T-helper 1 cell treated with Interleukin-12 subunit alpha and Interleukin-12 subunit beta and Interleukin-4 antibody, amounts not matched to agents 30 ng/mL and 1 ng/mL, for 36 hours (primary cell): ENCODE results near the gene HAUS8. TPM values are rescaled to one million over a fixed set of nuclear protein-coding genes. Genes with fewer than 3 reads are reported as not detected.
"Not testable (repeated sequence)": the region's sequence is repeated elsewhere in the genome, so short reads cannot be mapped to it uniquely, and the experiment has no call there.

Source experiments
- intact Hi-C: fragments of 100-400 bp; cut with micrococcal nuclease; formaldehyde crosslinking; loops from one replicate; pipeline ENCODE4 v1.15.1; 2024
- total RNA-seq: library from RNA; stranded (reverse); gene quantifications from 2 replicates; pipeline ENCODE4 v1.2.3, GENCODE V29; 2022

The HAUS8 gene
- total RNA-seq, 1 donor from 2014 or later, result 22.8 TPM

- intact Hi-C loops, result no loop called here
Observed at GRCh38 chr19:17037184-17037583, 38.1 kb downstream of the HAUS8 start.

DNA sequence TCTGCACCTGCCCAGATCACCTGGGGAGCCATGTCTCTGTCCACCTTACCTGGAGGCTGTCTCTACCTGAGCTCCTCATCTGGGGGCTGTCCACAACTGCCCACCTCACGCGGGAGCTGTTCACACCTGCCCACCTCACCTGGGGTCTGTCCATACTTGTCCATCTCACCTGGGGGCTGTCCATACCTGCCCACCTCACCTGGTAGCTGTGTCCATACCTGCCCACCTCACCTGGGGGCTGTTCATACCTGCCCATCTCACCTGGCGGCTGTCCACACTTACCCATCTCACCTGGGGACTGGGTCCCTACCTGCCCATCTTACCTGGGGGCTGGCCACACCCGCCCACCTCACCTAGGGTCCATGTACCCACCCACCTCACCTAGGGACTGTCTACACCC is 38.6 kb downstream of the HAUS8 start:
- intact Hi-C loops, result no loop called here

GRCh38 chr19:17035842-17036424 is 39.3 kb downstream of the HAUS8 start:
- intact Hi-C loops, result no loop called here

GRCh38 chr19:17031741-17032140 is 43.5 kb downstream of the HAUS8 start:
- intact Hi-C loops, result no loop called here

DNA sequence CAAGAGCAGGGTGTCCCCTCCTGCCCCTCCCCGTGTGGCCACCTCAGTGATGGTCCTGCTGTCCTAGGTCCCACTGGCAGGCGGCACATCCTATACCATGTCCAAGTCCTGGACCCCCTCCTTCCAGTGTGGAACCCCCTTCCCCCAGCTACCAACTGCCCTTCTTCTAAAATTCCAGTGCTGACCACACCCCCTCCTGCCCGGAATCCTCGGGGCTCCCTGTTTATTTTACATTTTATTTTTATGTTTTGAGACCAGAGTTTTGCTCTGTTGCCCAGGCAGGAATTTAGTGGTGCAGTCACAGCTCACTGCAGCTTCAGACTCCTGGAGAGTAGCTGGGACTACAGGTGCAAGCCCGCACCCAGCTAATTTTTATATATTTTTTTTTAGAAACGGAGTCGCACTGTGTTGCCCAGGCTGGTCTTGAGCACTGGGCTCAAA is 47.7 kb downstream of the HAUS8 start:
- intact Hi-C loops, result no loop called here

GRCh38 chr19:17026706-17027534 is 48.3 kb downstream of the HAUS8 start, which contains the start of gene CPAMD8:
Gene CPAMD8, minus strand, starts transcription at chr19:17026810. Its CDS starts 168 bp downstream, at chr19:17026642.
- intact Hi-C loops, result no loop called here

GRCh38 chr19:17025991-17026658 is 49.1 kb downstream of the HAUS8 start:
- intact Hi-C loops, result no loop called here

- intact Hi-C loops, result no loop called here
Observed at GRCh38 chr19:17025361-17025760, 49.9 kb downstream of the HAUS8 start.

DNA sequence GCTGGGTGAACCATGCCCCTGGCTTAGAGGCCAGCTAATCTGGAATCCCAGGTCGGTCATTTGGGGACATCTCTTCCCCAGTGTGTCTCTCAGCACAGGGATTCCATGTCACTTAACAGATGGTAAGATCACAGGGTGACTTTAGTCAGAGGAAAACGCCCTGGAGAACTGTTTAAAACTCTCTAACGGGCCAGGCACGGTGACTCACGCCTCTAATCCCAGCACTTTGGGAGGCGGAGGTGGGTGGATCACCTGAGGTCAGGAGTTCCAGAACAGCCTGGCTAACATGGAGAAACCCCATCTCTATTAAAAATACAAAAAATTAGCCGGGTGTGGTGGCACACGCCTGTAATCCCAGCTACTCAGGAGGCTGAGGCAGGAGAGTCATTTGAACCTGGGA is 50.3 kb downstream of the HAUS8 start:
- intact Hi-C loops, result not testable (repeated sequence)

DNA sequence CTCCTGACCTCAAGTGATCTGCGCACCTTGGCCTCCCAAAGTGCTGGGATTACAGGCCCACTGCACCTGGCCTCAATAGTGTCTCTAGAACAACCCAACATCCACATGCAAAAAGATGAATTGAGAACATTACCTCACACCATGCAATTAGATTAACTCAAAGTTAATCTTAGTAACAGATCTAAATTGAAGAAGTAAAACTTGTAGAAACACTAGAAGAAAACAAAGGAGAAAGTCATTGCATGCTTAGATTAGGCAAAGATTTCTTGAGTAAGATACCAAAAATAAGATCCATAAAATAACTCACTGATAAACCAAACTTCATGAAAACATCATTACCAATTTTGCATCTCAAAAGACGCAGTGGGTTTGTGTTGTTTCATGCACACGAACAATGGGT is 51.4 kb downstream of the HAUS8 start:
- intact Hi-C loops, result no loop called here

GRCh38 chr19:17022738-17023137 is 52.5 kb downstream of the HAUS8 start:
- intact Hi-C loops, result no loop called here

DNA sequence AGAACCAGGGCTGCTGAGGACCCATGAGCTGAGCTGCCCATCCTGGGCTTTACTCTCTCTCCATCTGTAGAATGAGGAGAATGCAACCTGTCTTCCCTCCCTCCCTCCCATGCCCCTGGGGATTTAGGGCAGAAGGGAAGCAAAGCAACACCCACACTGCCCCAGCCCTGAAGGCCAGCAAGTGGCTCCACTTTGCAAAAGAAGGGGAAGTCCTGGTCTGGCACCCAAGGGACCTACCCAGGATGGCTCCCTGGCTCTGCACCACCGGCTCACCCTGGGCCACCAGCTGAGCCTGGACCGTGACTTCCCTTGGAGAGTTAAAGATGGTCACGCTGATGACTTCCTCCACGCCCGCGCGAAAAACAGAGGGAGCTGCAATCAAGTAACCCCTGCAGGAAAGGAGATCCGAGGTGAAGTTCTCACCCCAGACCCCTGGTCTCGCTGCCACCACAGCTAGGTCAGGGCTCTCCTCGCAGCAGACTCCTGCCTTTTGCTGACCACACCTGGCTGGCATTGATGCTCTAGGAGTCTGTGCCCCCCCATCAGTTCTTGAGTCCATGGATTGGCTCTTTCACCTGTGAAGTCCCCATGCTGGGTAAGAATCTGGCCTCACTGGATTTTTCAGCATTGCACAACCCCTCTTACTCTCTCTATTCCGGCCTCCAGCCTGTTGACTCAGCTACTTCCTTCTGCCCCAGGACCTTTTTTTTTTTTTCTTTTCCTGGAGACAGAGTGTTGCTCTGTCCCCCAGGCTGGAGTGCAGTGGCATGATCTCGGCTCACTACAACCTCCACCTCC is 53.3 kb downstream of the HAUS8 start:
- intact Hi-C loops, result no loop called here

DNA sequence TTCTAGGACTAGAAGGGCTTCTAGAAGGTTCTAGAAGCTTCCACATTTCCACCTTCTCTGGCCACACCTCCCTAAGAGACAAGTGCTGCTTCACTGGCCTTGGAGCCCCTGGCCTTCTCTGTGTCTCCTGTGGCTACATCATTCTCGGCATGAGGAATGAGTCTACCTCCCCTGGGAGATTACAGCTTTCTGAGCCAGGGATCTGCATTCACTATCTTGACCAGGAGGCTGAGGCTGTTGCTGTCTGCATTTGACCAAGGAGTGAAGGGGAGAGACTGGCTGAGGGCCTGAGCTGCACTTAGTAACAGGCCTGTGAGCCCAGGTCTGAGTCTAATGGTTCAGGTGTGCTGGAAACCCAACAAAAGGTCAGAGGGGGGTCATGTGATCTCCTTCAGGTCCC is 53.9 kb downstream of the HAUS8 start:
- intact Hi-C loops, result no loop called here

- intact Hi-C loops, result no loop called here
Observed at GRCh38 chr19:17020823-17021222, 54.4 kb downstream of the HAUS8 start.

GRCh38 chr19:17020385-17020784 is 54.9 kb downstream of the HAUS8 start:
- intact Hi-C loops, result no loop called here

DNA sequence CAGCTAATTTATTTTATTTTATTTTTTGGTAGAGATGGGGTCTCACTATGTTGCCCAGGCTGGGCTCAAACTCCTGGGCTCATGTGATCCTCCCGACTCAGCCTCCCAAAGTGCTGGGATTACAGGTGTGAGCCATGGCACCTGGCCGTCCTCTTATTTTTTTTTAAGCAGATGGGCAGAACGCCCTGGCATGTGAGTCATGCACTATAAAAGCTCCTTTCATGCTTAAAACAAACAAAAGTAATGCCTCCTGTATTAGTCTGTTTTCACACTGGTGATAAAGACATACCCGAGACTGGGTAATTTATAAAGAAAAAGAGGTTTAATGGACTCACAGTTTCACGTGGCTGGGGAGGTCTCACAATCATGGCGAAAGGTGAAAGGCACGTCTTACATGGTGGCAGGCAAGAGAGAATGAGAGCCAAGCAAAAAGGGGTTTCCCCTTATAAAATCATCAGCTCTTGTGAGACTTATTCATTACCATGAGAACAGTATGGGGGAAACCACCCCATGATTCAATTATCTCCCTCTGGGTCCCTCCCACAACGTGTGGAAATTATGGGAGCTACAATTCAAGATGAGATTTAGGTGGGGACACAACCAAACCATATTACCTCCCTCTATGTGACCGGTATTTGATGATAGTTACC is 60.9 kb downstream of the HAUS8 start:
- intact Hi-C loops, result not testable (repeated sequence)

DNA sequence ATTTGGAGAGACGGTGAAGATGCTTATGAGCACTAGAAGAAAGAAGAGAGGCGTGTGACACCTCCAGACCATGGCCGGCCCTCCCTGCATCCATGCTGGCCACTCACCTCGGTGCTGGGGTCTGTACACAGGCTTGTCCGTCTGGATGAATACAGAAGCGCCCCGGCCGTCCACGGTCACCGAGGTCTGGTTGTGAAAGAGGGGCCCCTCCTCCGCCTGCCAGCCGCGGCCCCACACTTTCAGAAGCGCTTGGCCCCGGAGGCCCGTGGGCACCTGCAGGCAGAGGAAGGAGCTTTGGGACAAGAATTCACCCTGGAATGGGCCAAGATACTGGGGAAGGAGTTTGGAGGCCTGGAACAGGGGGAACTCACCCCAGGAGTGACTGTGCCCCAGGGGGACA is 63.8 kb downstream of the HAUS8 start:
- intact Hi-C loops, result no loop called here

DNA sequence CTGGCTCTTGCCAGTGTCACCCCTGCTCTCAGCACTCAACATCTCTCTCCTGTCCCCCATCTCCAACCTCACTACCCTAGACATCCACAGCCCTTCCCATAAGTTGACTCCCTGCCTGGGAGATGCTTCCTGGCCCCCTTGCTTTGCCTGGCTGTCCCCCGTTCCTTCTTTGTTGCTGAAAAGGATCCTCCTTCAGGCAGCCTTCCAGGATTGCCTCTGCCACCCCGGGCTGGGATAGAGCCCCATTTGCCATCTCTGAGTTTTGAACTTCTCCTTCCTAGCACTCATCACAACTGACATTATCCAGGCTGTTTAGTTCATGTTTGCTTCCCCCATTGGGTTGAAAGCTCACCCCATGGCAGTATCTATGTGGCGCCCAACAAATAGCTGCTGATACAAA is 68.7 kb downstream of the HAUS8 start:
- intact Hi-C loops, result no loop called here

DNA sequence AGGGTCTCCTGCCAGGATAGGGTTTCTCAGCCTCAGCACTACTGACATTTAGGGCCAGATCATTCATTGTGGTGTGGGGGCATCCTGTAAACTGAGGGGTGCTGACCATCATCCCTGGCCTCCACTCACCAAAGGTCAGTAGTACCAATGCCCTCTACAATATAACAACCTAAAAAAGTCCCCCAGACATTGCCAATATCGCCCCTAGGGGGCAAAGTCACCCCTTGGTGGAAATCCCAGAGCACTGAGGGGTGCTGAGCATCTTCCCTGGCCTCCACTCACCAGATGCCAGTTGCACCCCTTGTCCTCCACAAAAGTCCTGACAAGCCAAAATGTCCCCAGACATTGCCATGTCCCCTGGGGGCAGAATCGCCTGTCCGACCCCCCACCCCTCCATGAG is 70.3 kb downstream of the HAUS8 start:
- intact Hi-C loops, result loop anchor here (5.0 kb wide), 5 partner anchors 122 to 1167 kb away; partner anchors contain the start of genes BABAM1, EPS15L1, IFI30 and OCEL1

GRCh38 chr19:17004386-17004785 is 70.9 kb downstream of the HAUS8 start:
- intact Hi-C loops, result loop anchor here (5.0 kb wide), 5 partner anchors 123 to 1168 kb away; partner anchors contain the start of genes BABAM1, EPS15L1, IFI30 and OCEL1

- intact Hi-C loops, result loop anchor here (5.0 kb wide), 5 partner anchors 125 to 1170 kb away; partner anchors contain the start of genes BABAM1, EPS15L1, IFI30 and OCEL1
Observed at GRCh38 chr19:17002455-17002854, 72.8 kb downstream of the HAUS8 start.
